ENCODE results near the gene RNF150.

The RNF150 gene

DNA sequence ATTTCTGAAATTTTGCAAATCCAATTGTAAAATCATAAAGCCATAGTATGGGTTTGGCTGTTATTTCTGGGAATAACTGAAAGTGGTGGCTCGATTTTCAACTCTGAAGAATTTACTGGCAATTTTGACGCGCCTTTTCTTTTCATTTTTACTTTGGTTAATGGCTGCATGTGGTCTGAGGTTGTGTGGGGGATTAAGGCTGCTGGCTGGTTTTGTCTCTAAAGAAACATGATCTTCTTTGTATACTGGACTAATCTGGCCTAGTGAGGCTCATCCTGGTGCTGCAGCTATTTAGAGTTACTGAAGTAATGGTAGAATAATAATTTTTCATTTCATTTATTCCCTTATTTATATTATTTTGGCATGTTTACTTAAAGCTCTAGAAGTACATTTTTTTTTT lies 164.0 kb downstream of the RNF150 start:
- no peak for DNase-seq

DNA sequence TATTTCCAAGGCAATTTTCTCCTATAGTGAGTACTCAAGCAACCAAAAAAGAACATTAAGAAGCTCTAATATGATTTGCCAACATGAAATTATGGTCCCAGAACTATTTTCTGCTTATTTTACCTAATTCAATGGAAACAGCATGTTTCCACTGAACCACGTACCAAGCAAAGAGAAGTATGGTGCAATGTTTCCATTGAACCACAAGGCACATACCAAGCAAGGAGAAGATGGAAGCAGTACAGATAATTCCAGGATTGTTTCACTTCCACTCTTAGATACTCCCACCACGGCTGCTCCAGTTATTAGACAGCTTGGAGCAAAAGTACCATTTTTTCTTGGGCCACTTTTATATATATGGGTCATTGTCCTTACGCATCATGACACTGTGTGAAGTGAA lies 164.9 kb downstream of the RNF150 start:
- DNase-seq, result no peak

DNA sequence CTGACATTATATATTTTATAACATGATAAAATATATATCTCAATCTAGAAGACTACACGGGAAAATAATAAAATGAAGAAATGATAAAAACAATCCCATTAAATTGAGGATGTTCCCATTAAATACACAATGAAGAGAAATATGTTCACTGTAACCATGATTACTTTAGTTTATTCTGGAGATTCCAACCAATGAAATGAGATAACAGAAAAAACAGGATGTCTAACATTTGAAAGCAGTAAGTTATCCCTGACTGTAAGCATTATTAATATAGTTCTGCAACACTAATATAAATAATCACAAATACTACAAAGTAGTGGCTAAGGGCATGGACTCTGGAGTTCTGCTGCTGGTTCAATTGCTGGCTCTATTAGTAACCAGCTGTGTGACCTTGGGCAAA lies 169.4 kb downstream of the RNF150 start:
- DNase-seq, result no peak

DNA sequence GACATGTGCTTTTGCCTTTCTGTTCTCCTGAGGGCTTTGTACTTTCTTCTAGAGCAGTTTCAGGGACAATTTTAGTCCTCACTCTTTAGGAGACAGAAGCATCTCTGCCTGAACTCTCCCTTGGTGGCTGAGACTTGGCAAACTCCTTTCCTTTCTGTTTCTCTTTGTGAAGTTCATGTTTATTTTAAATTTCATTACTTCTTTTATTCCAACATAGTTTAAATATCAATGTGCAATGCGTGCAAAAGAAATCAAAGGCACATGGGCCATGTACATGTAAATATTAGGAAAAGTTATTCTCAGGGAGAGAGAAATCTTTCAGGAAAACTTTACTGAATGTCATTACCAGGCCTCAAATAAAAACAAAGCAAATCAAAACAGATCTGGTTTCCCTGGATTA lies 177.6 kb downstream of the RNF150 start:
- DNase-seq, result no peak

DNA sequence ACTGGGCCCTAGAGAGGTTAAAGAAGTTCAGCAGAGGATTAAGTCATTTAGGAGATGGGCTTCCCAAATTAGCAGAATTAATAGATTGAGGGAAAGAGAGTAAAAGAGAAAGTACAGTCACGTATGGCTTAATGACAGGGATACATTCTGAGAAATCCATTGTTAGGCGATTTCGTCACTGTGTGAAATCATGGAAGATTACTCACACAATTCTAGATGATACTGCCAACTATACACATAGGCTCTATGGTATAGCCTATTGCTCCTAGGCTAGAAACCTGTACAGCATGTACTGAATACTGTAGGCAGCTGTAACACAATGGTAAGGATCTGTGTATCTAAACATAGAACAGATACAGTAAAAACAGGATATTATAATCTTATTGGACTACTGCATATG lies 180.6 kb downstream of the RNF150 start:
- no peak for DNase-seq

DNA sequence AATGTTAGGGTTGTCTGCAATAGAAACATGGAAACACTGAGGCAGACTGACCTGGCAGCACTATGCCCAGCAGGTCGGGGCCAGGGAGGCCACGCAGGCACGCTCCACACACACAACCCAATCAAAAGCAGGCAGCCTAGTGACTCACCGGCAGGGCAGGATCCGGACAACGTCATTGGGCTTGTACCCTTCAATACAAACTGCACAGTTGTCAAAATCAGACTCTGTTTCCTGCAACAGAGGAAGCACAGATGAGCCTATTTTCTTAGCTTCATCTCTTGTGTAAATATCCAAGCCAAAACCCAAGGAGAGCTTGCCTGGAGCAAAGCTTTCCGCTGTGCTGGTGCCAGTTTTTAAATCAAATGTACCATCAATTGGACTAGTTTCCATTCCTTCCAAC lies 185.8 kb downstream of the RNF150 start:
- no peak for DNase-seq

DNA sequence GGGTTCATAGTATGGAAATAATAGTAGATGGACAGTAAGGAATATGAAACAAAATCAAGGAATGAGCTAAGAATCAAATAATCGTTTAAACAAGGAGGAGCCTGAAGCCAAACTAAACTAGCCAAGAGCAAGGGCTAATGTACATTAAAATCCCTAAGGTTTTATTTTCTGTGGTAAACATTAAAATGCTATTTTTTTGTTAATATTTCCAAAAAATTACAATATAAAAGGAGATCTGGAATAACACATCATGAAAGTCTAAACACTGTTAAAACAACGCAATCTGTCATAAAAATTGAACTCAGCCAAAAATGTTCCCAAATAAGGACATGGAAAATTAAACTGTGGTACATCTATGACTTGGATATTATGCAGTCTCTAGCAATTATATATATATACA lies 188.2 kb downstream of the RNF150 start:
- no peak for DNase-seq

DNA sequence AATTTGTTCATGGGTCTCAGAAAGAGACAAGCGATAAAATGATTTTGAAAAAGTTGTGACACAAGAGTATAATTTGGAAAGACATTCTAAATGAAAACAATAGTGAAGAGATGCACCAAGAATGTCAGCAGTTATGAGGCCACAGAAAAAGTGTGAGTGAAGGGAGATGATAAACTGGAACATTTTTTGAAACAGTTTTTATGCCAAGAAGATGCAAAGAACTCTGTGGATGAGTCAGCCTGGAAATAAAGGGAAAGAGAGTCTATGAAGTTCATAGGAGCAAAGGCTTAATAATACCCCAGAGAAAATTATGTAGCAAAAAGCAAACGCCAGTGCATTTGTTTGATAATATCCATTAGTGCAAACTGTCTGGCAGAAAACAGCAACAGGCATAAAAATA lies 188.7 kb downstream of the RNF150 start:
- DNase-seq, result no peak

DNA sequence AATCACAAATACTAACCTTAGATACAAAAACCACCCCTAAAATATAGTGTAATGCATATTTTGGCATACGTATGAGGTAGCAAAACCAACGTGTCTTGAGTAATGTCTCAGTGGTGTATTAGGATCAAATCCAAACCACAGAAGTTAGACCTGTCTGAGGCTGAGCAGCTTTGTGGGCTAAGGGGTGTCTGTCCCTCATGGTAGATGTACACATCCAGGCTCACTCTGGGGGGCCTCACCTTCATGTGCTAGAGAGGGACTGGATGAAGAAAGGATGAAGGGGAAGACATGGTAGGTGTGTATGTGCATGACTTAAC lies 189.1 kb downstream of the RNF150 start:
- no peak for DNase-seq

DNA sequence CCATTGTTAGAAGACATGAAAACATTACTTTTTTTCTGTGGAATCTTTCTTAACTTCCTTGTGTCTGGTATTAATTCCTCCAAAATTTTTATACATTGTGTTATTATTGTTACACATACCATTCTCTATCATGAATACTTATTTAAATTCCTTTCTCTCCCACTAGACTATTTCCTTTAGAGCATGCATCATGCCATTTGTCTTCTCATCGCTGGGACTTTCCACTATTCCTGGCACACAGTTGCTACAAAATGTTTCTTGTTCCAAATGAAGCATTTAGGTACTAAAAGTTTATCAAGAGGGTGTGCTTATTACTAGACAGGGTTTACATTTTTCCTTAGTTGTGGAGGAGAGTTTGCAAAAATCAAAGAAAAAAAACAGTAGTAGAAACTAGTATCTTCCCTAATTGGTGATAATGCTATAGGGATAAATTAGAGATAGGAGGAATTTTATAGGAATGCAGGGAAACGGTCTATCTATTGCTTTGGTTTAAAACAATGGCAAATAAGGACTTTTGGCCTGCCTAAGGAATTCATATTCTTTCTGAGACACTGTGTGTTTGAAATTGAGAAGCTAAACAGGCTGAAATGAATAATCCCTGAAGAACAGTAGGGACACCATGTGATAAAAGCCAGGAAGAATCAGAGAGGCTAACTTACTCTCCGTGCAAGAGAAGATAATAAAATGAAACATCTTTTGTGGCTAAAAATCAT lies 189.6 kb downstream of the RNF150 start:
- no peak for DNase-seq

DNA sequence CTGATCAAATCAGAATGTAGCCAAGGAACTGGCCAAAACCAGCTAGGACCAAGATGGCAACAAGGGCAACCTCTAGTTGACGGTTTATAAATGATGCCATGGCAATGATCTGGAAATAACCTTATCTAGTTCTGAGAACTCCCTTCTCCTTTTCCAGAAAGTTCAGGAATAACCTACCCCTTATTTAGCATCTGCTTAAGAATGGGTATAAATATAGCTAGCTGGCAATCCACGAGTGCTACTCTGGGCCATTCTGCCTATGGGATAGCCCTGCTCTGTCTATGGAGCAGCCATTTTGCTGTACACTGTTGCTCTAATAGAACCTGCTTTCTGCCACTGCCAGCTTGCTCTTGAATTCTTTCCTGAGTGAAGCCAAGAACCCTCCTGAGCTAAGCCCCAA lies 192.7 kb downstream of the RNF150 start:
- no peak for DNase-seq

DNA sequence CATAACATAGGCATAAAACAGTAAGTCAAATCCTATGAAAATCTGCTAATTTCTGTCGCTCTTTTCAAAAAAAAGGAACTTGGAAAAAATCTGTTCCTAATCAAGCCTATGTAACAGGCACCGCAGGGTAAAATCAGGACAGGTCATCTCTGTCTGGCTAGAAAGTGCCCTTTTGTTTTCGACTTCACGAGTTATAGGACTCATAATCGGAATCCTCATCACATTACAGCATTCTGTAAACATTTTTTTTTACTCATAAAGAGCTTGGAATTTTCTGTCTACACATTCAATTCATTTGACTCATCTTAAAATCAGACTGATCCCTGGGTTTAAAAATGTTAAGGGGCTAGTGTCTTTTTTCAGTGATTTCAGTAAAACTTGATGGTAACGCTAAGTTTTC lies 195.4 kb downstream of the RNF150 start:
- DNase-seq, result no peak

DNA sequence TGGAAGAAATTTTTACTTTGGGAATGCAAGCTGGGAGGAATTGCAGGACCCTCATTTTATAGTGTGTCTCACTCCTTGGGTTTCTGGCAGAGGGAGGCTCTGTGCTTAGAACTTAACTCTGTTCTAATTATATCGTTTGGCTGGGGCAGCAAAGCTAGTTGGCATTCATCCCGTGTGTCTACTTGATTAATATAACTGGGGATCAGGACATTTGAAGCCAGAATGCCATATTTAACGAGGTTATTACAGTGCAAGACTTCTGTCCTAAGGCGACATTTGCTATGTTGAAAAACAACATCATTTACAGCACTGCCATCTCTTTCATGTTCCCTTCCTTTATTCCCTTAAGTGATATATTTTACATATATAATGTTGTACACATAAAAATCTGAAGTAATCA lies 198.0 kb downstream of the RNF150 start:
- no peak for DNase-seq

DNA sequence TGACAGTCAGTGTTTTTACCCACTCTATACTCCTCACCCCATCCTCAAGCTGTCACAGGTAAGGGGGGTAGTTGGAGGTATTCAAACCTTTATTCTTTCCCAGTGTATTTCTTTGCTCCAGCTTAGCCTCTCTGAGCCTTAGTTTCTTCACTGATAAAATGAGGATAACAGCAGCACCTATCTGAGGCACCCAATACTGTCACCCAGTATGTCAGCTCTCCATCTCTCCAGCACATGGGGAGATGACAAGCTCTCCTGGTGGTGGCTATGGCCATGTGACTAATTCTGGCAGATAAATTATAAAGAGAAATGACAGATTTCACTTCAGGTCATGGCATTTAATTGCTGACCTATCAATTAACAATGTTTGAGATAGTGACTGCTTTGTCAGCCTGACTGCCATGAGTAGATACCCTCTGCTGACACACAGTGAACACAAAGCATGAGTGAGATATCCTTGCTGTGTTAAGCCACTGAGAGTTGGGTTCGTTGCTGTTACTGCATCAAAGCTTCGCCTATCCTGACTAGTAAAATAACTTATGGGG lies 200.7 kb downstream of the RNF150 start:
- DNase-seq, result no peak

DNA sequence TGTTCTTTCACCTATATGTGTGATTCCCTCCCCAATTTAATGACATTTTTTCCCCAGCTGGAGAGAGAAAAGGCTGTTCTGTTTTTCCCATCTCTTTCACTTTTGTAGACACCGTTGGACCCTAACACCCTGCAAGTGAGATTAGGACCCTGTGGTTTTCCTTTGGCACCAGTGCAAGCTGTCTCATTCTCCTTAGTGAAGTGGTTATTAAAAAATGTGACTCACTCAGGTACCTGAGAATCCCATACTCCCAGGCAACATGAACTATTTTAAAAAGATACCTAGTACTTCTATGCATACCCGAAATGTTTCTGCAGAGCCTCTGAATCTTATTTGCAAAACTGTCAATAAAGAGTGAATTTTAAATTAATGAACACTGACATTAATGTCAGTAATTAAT lies 201.4 kb downstream of the RNF150 start:
- no peak for DNase-seq

DNA sequence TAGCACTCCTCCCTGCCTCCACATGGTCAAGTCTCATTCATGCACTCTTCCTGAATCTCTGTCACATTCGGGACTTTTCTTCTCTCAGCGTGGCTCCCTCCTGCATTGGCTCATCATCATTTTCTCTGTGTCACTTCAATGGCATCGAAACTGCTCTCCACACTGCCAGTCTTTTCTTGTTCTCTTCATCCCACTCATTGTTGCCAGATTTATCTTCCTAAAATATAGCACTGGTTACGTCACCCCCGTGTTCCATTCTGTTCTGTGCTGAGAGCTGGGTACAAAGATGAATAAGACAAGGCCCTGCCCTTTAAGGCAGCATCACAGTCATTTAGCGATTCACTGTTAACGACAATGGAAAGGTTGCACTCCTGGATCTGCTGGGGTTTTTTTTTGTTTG lies 202.7 kb downstream of the RNF150 start:
- no peak for DNase-seq

DNA sequence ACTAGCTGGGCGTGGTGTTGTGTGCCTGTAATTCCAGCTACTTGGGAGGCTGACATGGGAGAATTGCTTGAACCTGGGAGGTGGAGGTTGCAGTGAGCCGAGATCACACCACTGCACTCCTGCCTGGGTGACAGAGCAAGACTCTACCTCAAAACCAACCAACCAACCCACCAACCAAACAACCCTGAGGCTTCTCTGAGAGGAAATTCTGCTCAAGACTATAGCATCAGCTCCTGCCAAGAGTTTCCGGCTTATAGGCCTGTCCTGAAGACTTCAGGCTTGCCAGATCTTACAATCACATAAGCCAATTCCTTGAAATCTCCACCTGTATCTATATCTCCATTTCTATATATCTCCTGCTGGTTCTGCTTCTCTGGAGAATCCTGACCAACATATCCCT lies 203.3 kb downstream of the RNF150 start:
- no peak for DNase-seq

DNA sequence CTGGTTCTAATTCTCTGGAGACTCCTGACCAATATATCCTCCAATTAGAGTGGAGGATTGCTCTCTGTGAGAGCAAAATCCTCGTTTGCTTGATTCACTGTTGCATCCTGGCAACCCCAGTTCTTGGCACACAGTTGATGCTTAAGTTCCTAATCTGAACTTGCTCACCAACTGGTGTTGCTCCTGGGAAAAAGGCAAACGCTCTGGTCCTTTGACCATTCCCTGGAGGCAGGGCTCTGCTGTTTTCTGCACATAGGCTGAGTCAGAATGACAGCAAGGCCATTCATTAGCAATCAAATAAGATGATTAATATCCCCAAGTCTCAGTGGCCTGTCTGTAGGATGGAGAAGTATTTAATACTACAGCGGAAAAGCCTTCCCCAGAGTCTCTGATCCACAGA lies 204.4 kb downstream of the RNF150 start:
- DNase-seq, result no peak

DNA sequence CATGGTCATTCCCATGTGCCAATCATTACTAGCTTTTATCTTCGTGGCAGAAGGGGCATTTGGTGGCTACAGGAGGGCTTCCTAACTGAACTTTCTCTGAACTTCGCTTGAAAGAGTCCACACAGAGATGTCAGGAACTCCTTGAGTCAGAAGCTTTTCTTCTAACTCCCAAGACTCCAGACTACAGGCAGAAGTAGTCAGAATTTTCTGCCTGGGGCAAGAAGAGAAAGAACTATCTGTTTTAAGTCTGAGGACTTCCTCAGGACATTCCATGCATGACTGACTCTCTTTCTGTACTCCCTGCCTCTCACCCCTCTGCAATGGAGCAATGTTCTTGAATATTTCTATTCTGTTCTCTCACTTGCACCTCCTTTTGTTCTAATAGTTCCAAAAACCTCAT lies 206.6 kb downstream of the RNF150 start:
- DNase-seq, result no peak

DNA sequence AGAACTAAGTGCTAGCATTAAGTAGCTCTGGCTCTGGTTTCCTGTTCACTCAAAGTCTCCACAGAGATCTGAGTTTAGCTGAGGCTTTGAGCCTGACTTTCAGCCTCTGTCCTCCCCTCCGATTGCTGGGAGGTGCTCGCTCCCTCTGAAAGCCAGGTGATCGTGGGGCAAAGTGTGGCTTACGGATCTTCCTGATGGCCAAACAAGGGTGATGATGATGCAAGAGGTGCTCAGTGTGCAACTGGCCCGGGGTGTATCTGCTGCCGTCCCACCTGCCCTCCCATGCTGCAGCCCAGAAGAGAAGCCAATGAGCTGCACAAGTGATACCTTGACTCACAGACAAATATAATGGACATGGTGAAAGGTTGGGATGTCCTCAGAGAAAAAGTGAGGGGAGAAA lies 207.9 kb downstream of the RNF150 start:
- no peak for DNase-seq

DNA sequence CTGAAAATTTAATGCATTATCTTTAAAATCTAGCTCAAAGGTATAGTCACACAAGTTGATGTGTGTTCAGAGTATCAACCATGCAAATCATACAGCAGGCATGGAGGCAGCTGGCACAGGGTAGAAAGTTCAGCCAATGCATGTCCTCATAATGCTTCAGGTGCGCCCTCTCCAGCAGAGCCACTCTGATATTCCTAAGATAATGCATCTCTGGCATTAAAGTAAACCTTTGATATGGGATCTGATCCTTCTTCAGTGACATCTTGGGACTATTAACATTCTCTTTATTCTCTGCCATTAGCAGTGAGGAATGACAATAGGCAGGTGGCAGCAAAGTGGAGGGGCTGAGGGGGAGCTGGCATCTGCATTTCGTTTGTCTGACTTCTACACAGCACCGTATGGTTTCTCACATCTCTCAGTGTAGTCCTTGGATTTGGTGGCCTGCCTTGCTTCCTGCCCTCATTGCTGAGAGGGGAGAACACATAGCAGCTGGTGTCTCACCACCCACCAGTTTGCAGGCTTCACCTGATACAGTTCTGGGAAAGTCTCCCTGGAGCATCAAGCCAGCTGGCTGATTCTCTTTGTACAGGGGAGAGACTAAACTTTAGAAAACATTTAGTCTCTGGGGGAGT lies 208.4 kb downstream of the RNF150 start:
- no peak for DNase-seq

DNA sequence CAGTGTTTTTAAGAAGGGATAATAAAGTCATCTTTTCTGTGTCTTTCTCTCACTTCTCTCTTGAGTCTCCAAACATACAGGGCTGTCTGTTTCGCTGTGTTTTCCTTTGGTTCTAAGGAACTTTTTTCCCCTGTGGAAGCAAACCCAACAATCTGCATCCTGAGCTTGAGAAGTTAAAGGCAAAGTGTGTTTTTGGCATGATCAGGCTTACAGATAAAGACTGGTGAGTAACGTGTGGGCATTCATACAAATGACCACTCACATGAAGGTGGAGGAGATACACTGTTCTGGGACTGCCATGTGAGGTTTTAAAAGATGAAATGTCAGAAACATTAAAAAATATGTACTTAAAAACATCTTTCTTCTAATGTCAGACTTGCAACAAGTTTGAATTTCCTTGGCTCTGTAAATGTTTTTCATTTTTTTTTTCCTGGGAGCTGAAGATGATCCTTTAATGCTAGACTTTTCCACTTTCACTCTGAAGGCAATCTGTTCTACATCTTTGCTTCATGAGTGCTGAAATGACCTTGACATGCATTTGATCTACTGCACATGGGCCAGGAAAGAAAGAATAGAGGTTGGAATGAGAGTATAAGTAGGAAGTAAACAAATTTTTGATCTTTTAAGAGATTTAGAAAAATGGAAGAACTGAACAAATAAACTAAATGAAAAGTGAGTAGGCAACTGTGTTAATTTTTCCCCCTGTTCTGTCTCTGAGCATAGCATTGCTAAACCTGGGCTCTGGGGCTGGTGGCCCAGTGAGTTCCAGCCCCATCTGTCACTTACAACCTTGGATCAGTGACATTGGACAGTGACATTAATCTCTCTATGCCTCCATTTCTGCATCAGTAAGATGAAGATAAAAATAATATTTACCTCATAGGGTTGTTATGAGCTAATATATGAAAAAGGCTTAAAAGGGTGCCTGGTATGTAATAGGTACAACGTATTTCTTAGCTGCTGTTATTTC lies 226.0 kb downstream of the RNF150 start:
- no peak for DNase-seq

DNA sequence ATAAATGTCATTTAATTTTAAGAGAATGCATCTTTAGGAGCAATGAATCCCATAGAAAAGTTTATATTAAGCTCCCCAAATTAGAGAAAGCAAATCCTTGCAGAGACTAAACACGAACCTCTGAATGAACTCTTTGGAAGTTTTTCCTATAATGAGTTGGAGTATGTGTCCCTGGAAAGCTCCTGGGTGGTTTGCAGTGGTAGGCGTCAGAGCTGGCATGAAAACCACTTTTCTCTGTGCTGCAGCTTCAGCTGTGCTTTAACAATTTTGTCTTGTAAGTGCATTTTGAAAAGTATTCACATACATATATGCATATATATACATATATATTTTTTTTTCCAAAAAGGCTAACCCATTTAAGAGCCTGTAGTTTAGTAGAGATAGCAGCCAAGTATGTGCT lies 228.4 kb downstream of the RNF150 start:
- DNase-seq, result no peak
